Thyroid gland (tissue), 4 donors: ENCODE results near the gene NEDD4. TPM values are rescaled to one million over a fixed set of nuclear protein-coding genes. Genes with fewer than 3 reads are reported as not detected.

Experiments
- DNase-seq, 2 donors: peaks; one replicate each; pipeline ENCODE4 v3.0.0-alpha.2; 2019
- H3K27ac ChIP-seq, 3 donors: fragments of 200-600 bp; sonication (generic); 1 replicate in 2 of 3; 2 replicates in 1 of 3; pipeline ENCODE4 v1.5.1; 2016 to 2019; ENCODE audit warnings: mild to moderate bottlenecking in 1 of 3, moderate library complexity in 1 of 3
- H3K27me3 ChIP-seq: fragments of 200-600 bp; sonication (generic); one replicate; pipeline ENCODE4 v1.5.1; 2019
- H3K36me3 ChIP-seq, 2 donors: fragments of 200-600 bp; sonication (generic); one replicate each; pipeline ENCODE4 v1.5.1; 2016 to 2019
- H3K4me1 ChIP-seq, 2 donors: fragments of 200-600 bp; sonication (generic); one replicate each; pipeline ENCODE4 v1.5.1; 2017 to 2019
- H3K4me3 ChIP-seq, 3 donors: fragments of 200-600 bp; sonication (generic); replicated peaks in 1 of 3; 1 replicate in 2 of 3; 2 replicates in 1 of 3; pipeline ENCODE4 v1.5.1; 2016; ENCODE audit warnings: mild to moderate bottlenecking in 1 of 3
- H3K9me3 ChIP-seq: fragments of 200-600 bp; sonication (generic); one replicate; pipeline ENCODE4 v1.5.1; 2017
- CTCF ChIP-seq, 6 experiments: fragments of 200-600 bp in 3 of 6; fragments of 450-650 bp in 3 of 6; sonication (generic) in 3 of 6; IDR thresholded peaks; one replicate each; pipeline ENCODE4 v1.5.1; 2016 to 2019; ENCODE audit warnings: antibody characterized with exemption in 6 of 6, mild to moderate bottlenecking in 2 of 6, inconsistent platforms in 1 of 6, moderate library complexity in 1 of 6
- POLR2A ChIP-seq, 2 donors: fragments of 450-650 bp; IDR thresholded peaks; one replicate each; pipeline ENCODE4 v1.6.1; 2017; ENCODE audit warnings: antibody characterized with exemption in 2 of 2, mild to moderate bottlenecking in 2 of 2, moderate library complexity in 1 of 2
- WGBS, 2 donors: methylation state at CpG; one replicate each; pipeline ENCODE4 v1.1.5; 2017; 5-methylcytosine and 5-hydroxymethylcytosine counted together
- intact Hi-C: fragments of 100-400 bp; cut with DNase I; formaldehyde crosslinking; loops from one replicate; pipeline ENCODE4 v1.15.1; 2023
- total RNA-seq, 4 donors: library from RNA; depleted of rRNA; stranded (reverse); fragments of >200 nt; gene quantifications; one replicate each; pipeline ENCODE4 v1.2.3, GENCODE V29; 2016

Gene NEDD4
- total RNA-seq, 4 donors from 2014 or later: 10.1 to 22.1 (median 19.2) TPM

GRCh38 chr15:55834331-55834730 lies 159.1 kb downstream of the NEDD4 start:
- Histone ChIP-seq H3K4me3 (no peak overlapping the region), H3K9me3 (no peaks in the 10 kb centered on the region), H3K4me1 (peaks cover 8 to 12% of the 10 kb centered on the region in 2 donors), H3K27ac (no peak overlapping the region), H3K36me3 (no peaks in the 10 kb centered on the region), H3K27me3 (no peaks in the 10 kb centered on the region)
- intact Hi-C loops: no loop called here
- 79 to 84% methylated on average over 3 of the region's 3 CpGs for WGBS, 2 donors
- TF ChIP-seq CTCF (IDR thresholded peaks at IDR 0.05): no peak
- no peak for TF ChIP-seq POLR2A (IDR thresholded peaks at IDR 0.05)
- no peak for DNase-seq

DNA sequence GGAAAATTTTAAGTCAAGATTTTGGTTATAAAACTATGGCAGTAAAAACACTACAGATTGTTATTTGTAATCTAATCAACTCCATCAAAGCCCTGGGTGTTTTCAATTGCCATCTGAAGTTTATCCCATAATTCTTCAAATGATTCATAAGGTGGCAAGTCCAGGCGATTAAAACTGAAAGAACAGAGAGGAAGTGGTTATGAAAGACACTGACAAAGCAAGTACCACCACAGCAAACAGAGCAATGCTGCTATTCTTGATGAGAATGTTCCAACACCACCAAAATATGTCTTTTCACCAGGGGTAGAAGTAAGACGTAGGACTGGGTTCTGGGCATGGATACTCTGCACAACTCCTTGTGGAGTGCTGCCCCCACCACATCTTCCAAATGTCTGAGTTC lies 163.6 kb downstream of the NEDD4 start:
- WGBS, 2 donors: 78 to 92% methylated on average over 2 of the region's 2 CpGs

GRCh38 chr15:55827955-55828354 lies 165.5 kb downstream of the NEDD4 start:
- no peak for DNase-seq
- no peak overlapping the region for H3K4me3 ChIP-seq
- TF ChIP-seq POLR2A (IDR thresholded peaks at IDR 0.05): no peak
- 99% methylated on average over 2 of the region's 2 CpGs for whole genome bisulfite sequencing, 2 donors
- no peak overlapping the region for H3K27ac ChIP-seq
- intact Hi-C loops: no loop called here
- no peaks in the 10 kb centered on the region for H3K36me3 ChIP-seq
- H3K9me3 ChIP-seq: no peaks in the 10 kb centered on the region
- no peaks in the 10 kb centered on the region for H3K27me3 ChIP-seq
- no peaks in the 10 kb centered on the region for H3K4me1 ChIP-seq

More for the DNA sequence above, 163.6 kb downstream of the NEDD4 start:
- no peak overlapping the region for H3K4me3 ChIP-seq
- intact Hi-C loops: no loop called here
- no peaks in the 10 kb centered on the region for H3K27me3 ChIP-seq
- H3K27ac ChIP-seq: no peak overlapping the region
- no peaks in the 10 kb centered on the region for H3K9me3 ChIP-seq
- no peak for TF ChIP-seq CTCF (IDR thresholded peaks at IDR 0.05)
- no peak for TF ChIP-seq POLR2A (IDR thresholded peaks at IDR 0.05)
- no peak for DNase-seq
- no peaks in the 10 kb centered on the region for H3K4me1 ChIP-seq
- no peaks in the 10 kb centered on the region for H3K36me3 ChIP-seq

- H3K27me3 ChIP-seq: no peaks in the 10 kb centered on the region
- WGBS, 2 donors: 93% methylated on average over 2 of the region's 2 CpGs
- intact Hi-C loops: no loop called here
Measured at GRCh38 chr15:55827204-55827603, 166.2 kb downstream of the NEDD4 start.

DNA sequence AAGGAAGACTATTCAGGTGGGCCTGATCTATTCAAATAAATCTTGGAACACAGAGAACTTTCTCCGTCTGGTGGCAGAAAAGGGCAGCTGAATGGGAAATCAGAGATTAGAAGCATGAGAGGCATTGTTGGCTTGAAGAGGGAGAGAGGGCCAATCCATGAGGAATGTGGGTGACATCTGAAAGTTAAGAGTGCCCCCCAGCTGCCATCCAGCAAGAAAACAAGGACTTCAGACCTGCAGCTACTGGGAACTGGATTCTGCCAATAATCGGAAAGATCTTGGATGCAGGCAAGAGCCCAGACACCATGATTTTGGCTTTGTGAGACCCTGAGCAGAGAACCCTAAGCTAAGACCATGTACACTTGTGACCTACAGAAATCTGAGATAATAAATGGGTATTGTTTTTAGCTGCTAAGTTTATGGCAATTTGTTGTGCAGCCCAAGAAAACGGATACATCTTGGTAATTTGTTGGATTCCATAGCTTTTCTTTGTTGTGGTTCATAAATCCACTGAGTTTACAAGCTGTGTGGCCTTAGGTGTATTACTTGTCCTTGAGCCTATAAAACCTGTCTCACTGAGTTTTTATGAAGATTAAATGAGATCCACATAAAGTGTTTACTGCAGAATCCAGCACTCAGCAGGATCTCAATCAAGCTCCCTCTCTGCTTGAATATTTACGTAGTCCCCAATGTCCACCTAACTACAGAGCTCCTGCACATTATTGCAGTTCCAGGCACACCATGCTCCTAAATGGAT lies 168.4 kb downstream of the NEDD4 start:
- Histone ChIP-seq H3K27me3 (no peaks in the 10 kb centered on the region), H3K4me3 (no peak overlapping the region), H3K36me3 (no peaks in the 10 kb centered on the region), H3K9me3 (no peaks in the 10 kb centered on the region), H3K4me1 (peaks cover 2% of the 10 kb centered on the region in 2 donors), H3K27ac (no peak overlapping the region)
- TF ChIP-seq CTCF (IDR thresholded peaks at IDR 0.05): no peak
- intact Hi-C loops: no loop called here
- DNase-seq: no peak
- 94 to 95% methylated on average over 4 of the region's 4 CpGs for WGBS, 2 donors

More at GRCh38 chr15:55827204-55827603, 166.2 kb downstream of the NEDD4 start:
- H3K4me3 ChIP-seq: no peak overlapping the region
- no peaks in the 10 kb centered on the region for H3K9me3 ChIP-seq
- H3K36me3 ChIP-seq: no peaks in the 10 kb centered on the region
- no peaks in the 10 kb centered on the region for H3K4me1 ChIP-seq
- no peak for DNase-seq
- no peak for TF ChIP-seq CTCF (IDR thresholded peaks at IDR 0.05)
- no peak for TF ChIP-seq POLR2A (IDR thresholded peaks at IDR 0.05)
- no peak overlapping the region for H3K27ac ChIP-seq
